NCI-H774 (cell line): ENCODE measurements around the gene PAX6.
"Not testable (repeated sequence)": the region's sequence is repeated elsewhere in the genome, so short reads cannot be mapped to it uniquely, and the experiment has no call there.

Source experiments
- DNase-seq: peaks from one replicate; lab custom pipeline; 2025; lab: John Stamatoyannopoulos, UW

The PAX6 gene

DNA sequence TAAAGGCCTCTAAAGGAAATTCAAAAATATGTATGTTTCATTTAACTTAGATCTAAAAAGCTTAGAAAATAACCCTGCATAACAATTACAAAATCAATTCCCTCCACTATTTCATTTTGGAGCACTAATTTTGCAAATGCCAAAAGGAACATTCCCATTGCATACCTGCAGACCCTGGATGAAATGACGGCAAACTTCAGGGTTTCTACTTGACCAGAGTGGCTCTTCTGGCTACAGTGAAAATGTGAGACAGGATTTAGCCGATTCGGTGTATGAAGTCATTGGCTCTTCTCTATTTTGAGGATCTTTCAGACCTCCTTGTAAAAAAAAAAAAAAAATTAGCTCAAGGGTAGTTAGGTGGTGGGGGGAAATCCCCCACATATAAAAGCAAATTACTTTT is 44.1 kb downstream of the PAX6 start:
- DNase-seq = no peak

GRCh38 chr11:31764766-31765165 is 46.4 kb downstream of the PAX6 start:
- DNase-seq = no peak

DNA sequence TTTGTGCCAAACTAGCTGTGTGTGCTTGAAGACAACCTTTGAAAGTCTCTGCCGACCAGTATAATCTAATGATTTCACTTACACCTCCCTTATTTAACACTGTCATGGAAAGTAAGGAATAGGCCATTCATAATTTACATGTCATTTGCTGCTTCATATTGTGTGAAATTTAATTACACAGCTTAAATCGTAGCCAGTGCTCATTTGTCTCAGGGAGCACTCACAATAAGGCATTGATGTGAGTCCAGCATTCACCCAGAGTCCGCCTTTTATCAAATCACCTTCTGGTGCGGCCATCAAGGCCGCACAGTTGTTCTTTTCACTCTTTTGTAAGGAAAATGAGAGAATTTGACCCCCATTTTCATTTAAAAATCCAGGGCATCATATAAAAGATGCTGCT is 46.9 kb downstream of the PAX6 start:
- DNase-seq = no peak

GRCh38 chr11:31763296-31763695 is 47.8 kb downstream of the PAX6 start:
- no peak for DNase-seq

- DNase-seq = no peak
These were observed 49.5 kb downstream of the PAX6 start for GRCh38 chr11:31761636-31762035.

DNA sequence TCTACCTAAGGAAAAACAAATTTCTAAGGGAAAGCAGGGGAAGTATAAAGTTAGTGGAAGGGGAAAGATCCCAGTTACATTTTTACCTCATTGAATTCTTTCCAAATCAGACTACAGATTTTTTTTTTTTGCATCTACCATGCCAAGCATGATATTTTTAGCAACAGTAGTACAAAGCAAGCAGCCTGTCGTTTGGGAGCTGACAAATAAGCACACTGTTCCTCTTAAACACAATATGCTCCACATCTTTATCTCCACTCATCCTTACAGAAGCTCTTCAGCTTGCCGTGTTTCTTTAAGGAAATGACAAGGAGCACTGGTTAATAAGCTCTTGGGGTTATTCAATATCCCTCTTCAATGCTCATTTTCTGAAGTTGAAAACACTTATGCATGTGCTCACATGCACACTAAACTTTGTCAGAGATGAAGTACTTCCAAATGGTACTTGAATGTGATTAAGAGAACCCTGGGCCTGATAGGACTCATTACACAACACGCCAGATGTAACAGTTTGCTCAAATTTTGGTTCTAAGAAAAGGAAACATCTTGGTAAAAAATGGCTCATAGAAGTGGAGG is 53.8 kb downstream of the PAX6 start:
- no peak for DNase-seq

- no peak for DNase-seq
These were observed 63.5 kb downstream of the PAX6 start for GRCh38 chr11:31747581-31747980.

GRCh38 chr11:31740731-31741368 is 70.3 kb downstream of the PAX6 start:
- DNase-seq = not testable (repeated sequence)

- no peak for DNase-seq
These were observed 71.0 kb downstream of the PAX6 start for GRCh38 chr11:31740131-31740530.
